Neural crest cell (in vitro differentiated cells): ENCODE measurements around the gene TCP10L. TPM values are rescaled to one million over a fixed set of nuclear protein-coding genes. Genes with fewer than 3 reads are reported as not detected.
"Not testable (repeated sequence)": the region's sequence is repeated elsewhere in the genome, so short reads cannot be mapped to it uniquely, and the experiment has no call there.

Source experiments
- DNase-seq: peaks from one replicate; pipeline ENCODE4 v3.0.0; 2021; ENCODE audit warnings: low read depth, mixed read lengths, low spot score
- H3K27ac Mint-ChIP-seq: one replicate; pipeline ENCODE4 v1.8.0; 2021; ENCODE audit warnings: mild to moderate bottlenecking, mixed read lengths; ENCODE audit not compliant: unreplicated experiment
- H3K27me3 Mint-ChIP-seq: 2 replicates; pipeline ENCODE4 v1.8.0; 2021; ENCODE audit warnings: low read depth, mild to moderate bottlenecking, mixed read lengths
- H3K36me3 Mint-ChIP-seq: 2 replicates; pipeline ENCODE4 v1.8.0; 2021; ENCODE audit warnings: low read depth, mild to moderate bottlenecking, mixed read lengths
- H3K4me1 Mint-ChIP-seq: 2 replicates; pipeline ENCODE4 v1.8.0; 2021; ENCODE audit warnings: mixed read lengths
- H3K4me3 Mint-ChIP-seq: one replicate; pipeline ENCODE4 v1.8.0; 2021; ENCODE audit warnings: mild to moderate bottlenecking, mixed read lengths
- H3K9me3 Mint-ChIP-seq: 2 replicates; pipeline ENCODE4 v1.8.0; 2021; ENCODE audit warnings: mixed read lengths
- CTCF ChIP-seq: fragments of 200-600 bp; sonication (generic); conservative IDR thresholded peaks from 2 replicates; pipeline ENCODE4 v1.5.0; 2021; ENCODE audit warnings: antibody characterized with exemption, mild to moderate bottlenecking
- total RNA-seq: library from RNA; stranded (reverse); gene quantifications from 2 replicates; pipeline ENCODE4 v1.2.1, GENCODE V29; 2021

TCP10L gene
- total RNA-seq, 1 donor from 2014 or later = 1.7 TPM

- Mint-ChIP-seq H3K4me1 (peaks cover 4% of the 10 kb centered on the region), H3K27me3 (peaks cover 2% of the 10 kb centered on the region), H3K4me3 (no peak overlapping the region), H3K36me3 (no peaks in the 10 kb centered on the region), H3K9me3 (peaks cover 3% of the 10 kb centered on the region), H3K27ac (no peak overlapping the region)
- TF ChIP-seq CTCF = no peak
- no peak for DNase-seq
These were observed 51.7 kb downstream of the TCP10L start for GRCh38 chr21:32533611-32534010.

DNA sequence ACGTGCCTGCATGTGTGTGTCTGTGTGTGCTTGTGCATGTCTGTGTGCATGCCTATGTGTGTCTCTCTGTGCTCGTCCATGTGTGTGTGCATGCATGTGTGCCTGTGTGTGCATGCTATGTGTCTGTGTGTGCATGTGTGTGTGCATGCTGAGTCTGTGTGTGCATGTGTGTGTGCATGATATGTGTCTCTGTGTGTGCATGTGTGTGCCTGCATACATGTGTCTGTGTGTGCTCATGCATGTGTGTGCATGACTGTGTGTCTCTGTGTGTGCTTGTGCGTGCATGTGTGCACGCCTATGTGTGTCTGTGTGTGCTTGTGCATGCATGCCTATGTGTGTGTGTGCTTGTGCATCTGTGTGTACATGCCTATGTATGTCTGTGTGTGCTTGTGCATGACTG lies 52.3 kb downstream of the TCP10L start:
- Mint-ChIP-seq H3K9me3 (peaks cover 3% of the 10 kb centered on the region), H3K27me3 (no peaks in the 10 kb centered on the region), H3K36me3 (no peaks in the 10 kb centered on the region), H3K4me1 (no peaks in the 10 kb centered on the region), H3K27ac (no peak overlapping the region), H3K4me3 (no peak overlapping the region)
- DNase-seq = no peak
- no peak for TF ChIP-seq CTCF

- no peaks in the 10 kb centered on the region for H3K4me1 Mint-ChIP-seq
- H3K9me3 Mint-ChIP-seq = peaks cover 6% of the 10 kb centered on the region
- H3K36me3 Mint-ChIP-seq = peaks cover 2% of the 10 kb centered on the region
- no peak overlapping the region for H3K27ac Mint-ChIP-seq
- no peaks in the 10 kb centered on the region for H3K27me3 Mint-ChIP-seq
- DNase-seq = no peak
- TF ChIP-seq CTCF = no peak
- H3K4me3 Mint-ChIP-seq = no peak overlapping the region
These were observed 52.7 kb downstream of the TCP10L start for GRCh38 chr21:32532636-32533035.

- H3K36me3 Mint-ChIP-seq, H3K9me3 Mint-ChIP-seq, H3K27ac Mint-ChIP-seq, H3K4me1 Mint-ChIP-seq, DNase-seq, H3K27me3 Mint-ChIP-seq, H3K4me3 Mint-ChIP-seq: not testable (repeated sequence)
These were observed 53.8 kb downstream of the TCP10L start for GRCh38 chr21:32531561-32531960.

GRCh38 chr21:32530809-32531208 lies 54.5 kb downstream of the TCP10L start:
- not testable (repeated sequence) for H3K4me1 Mint-ChIP-seq, H3K9me3 Mint-ChIP-seq, H3K4me3 Mint-ChIP-seq, H3K36me3 Mint-ChIP-seq, DNase-seq, H3K27me3 Mint-ChIP-seq, H3K27ac Mint-ChIP-seq

DNA sequence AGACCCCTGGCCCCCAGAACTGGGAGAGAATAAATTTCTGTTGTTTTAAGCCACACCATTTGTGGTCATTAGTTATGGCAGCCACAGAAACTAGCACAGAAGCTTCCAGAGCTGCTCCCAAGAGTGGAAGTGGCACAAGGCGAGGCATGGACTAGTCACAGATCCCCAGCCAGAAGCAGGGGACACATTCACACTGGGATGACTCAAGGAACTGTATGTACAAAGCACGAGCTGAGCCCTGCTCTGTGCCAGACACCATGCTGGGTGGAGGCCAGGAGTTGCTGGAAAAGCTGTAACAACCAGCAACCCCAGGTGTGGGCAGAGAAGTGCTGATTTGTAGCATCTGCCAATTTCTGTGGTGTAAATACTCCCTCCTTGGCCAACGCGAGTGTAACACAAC lies 55.6 kb downstream of the TCP10L start:
- H3K4me1 Mint-ChIP-seq = no peaks in the 10 kb centered on the region
- no peak overlapping the region for H3K27ac Mint-ChIP-seq
- DNase-seq = no peak
- peaks cover 4% of the 10 kb centered on the region for H3K36me3 Mint-ChIP-seq
- H3K9me3 Mint-ChIP-seq = peaks cover 9% of the 10 kb centered on the region
- H3K27me3 Mint-ChIP-seq = no peaks in the 10 kb centered on the region
- no peak overlapping the region for H3K4me3 Mint-ChIP-seq
- TF ChIP-seq CTCF = no peak

GRCh38 chr21:32525282-32525681 lies 60.0 kb downstream of the TCP10L start:
- Mint-ChIP-seq H3K9me3 (peaks cover 6% of the 10 kb centered on the region), H3K27me3 (no peaks in the 10 kb centered on the region)

More at GRCh38 chr21:32525282-32525681, 60.0 kb downstream of the TCP10L start:
- peaks cover 5% of the 10 kb centered on the region for H3K4me1 Mint-ChIP-seq
- H3K36me3 Mint-ChIP-seq = peaks cover 4% of the 10 kb centered on the region
- no peak overlapping the region for H3K4me3 Mint-ChIP-seq
- no peak for DNase-seq
- TF ChIP-seq CTCF = no peak
- no peak overlapping the region for H3K27ac Mint-ChIP-seq
